ENCODE data around the gene CBLB.
"Not testable (repeated sequence)": the region's sequence is repeated elsewhere in the genome, so short reads cannot be mapped to it uniquely, and the experiment has no call there.

The CBLB gene

DNA sequence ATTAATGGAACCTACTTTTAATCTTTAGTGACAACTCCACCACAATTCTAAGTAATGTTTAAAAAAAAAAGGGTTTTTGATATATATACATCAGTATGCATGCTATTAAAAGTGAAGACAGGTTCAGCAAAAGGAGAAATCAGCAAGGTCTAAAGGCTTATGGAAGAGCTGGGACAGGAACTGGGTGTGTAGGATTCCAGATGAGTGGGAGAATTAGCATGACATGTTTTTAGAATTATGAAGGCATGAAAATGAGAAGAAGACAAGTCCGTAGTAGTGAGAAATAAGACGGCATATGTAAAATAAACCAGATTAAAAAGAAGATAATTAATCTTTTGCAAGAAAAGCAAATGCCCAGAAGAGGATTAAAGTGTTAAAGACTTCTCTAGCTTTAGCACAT, 52.0 kb downstream of the CBLB start:
- POLR2A ChIA-PET = interaction anchor here (0.6 kb wide), 1 partner anchor 37 kb away, joined by 6 read pairs; no protein-coding TSS in a partner anchor
- CTCF ChIA-PET = interaction anchor here (0.5 kb wide), 1 partner anchor 11 kb away, joined by 3 read pairs; no protein-coding TSS in a partner anchor
- Histone ChIP-seq H3K9me3 (ENCODE audit: control insufficient read depth, insufficient read depth, low read depth, low read length) (no peaks in the 10 kb centered on the region), H3K27ac (ENCODE audit: extremely low read depth, low read depth, low read length) (no peak overlapping the region), H3K36me3 (ENCODE audit: control insufficient read depth in 2 of 2, insufficient read depth in 1 of 2, low read length in 2 of 2) (no peaks in the 10 kb centered on the region), H3K4me1 (ENCODE audit: control insufficient read depth, insufficient read depth, low read length) (no peaks in the 10 kb centered on the region), H3K4me3 (ENCODE audit: low read depth, low read length) (no peak overlapping the region)
- TF ChIP-seq HOXC10 (CRISPR knock-in tag; IDR thresholded peaks at IDR 0.05) (no peak), ZNF416 (tag by site-specific recombination; IDR thresholded peaks at IDR 0.05) (no peak), ZNF621 (tag by site-specific recombination; IDR thresholded peaks at IDR 0.05) (no peak), ZBTB20 (tag by site-specific recombination; IDR thresholded peaks at IDR 0.05) (no peak), SP3 (tag by site-specific recombination; IDR thresholded peaks at IDR 0.05) (no peak), EGR2 (tag by site-specific recombination; IDR thresholded peaks at IDR 0.05; ENCODE audit: low read depth) (no peak), YY1 (tag by site-specific recombination; IDR thresholded peaks at IDR 0.05) (no peak), SCRT2 (tag by site-specific recombination; IDR thresholded peaks at IDR 0.05) (no peak), BCL11B (tag by site-specific recombination; IDR thresholded peaks at IDR 0.05; ENCODE audit: low read depth) (no peak), ZNF677 (tag by site-specific recombination; IDR thresholded peaks at IDR 0.05) (no peak)
- TF ChIP-seq, protein P1, sequence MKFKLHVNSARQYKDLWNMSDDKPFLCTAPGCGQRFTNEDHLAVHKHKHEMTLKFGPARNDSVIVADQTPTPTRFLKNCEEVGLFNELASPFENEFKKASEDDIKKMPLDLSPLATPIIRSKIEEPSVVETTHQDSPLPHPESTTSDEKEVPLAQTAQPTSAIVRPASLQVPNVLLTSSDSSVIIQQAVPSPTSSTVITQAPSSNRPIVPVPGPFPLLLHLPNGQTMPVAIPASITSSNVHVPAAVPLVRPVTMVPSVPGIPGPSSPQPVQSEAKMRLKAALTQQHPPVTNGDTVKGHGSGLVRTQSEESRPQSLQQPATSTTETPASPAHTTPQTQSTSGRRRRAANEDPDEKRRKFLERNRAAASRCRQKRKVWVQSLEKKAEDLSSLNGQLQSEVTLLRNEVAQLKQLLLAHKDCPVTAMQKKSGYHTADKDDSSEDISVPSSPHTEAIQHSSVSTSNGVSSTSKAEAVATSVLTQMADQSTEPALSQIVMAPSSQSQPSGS (tag by site-specific recombination; IDR thresholded peaks at IDR 0.05; ENCODE audit: low read depth) = no peak
- TF ChIP-seq, protein P2, sequence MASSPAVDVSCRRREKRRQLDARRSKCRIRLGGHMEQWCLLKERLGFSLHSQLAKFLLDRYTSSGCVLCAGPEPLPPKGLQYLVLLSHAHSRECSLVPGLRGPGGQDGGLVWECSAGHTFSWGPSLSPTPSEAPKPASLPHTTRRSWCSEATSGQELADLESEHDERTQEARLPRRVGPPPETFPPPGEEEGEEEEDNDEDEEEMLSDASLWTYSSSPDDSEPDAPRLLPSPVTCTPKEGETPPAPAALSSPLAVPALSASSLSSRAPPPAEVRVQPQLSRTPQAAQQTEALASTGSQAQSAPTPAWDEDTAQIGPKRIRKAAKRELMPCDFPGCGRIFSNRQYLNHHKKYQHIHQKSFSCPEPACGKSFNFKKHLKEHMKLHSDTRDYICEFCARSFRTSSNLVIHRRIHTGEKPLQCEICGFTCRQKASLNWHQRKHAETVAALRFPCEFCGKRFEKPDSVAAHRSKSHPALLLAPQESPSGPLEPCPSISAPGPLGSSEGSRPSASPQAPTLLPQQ (tag by site-specific recombination; IDR thresholded peaks at IDR 0.05) = no peak

DNA sequence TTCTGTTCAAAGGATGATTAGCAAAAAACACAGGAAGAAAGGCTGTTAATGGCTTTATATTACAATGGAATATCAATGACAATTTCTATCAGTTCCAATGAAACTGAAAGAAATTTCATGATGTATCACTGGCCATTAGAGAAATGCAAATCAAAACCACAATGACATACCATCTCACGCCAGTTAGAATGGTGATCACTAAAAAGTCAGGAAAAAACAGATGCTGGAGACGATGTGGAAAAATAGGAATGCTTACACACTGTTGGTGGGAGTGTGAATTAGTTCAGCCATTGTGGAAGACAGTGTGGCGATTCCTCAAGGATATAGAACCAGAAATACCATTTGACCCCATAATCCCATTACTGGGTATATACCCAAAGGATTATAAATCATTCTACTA, 53.5 kb downstream of the CBLB start:
- CTCF ChIA-PET; H3K4me3 ChIP-seq (ENCODE audit: low read depth, low read length); POLR2A ChIA-PET; H3K9me3 ChIP-seq (ENCODE audit: control insufficient read depth, insufficient read depth, low read depth, low read length); H3K27ac ChIP-seq (ENCODE audit: extremely low read depth, low read depth, low read length); H3K4me1 ChIP-seq (ENCODE audit: control insufficient read depth, insufficient read depth, low read length); H3K36me3 ChIP-seq (ENCODE audit: control insufficient read depth in 2 of 2, insufficient read depth in 1 of 2, low read length in 2 of 2): not testable (repeated sequence)

DNA sequence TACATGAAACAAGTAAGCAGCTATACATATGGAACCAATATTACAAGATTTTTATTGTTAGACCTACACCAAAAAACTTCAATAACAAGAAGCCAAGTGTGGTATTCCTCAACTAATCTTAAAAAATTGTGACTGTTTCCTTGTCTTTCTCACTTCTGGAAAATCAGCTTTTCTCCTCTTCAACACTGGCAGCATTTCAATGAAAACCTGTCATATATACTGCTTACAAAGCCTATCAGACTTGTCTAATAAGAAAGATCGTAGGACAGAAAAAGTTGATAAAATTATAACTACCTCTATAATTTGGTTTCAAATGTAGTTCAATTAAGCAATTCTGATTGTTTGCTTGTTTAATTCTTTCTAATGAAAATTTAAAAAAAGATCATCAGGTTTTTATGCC, 55.1 kb downstream of the CBLB start:
- TF ChIP-seq, protein P3, sequence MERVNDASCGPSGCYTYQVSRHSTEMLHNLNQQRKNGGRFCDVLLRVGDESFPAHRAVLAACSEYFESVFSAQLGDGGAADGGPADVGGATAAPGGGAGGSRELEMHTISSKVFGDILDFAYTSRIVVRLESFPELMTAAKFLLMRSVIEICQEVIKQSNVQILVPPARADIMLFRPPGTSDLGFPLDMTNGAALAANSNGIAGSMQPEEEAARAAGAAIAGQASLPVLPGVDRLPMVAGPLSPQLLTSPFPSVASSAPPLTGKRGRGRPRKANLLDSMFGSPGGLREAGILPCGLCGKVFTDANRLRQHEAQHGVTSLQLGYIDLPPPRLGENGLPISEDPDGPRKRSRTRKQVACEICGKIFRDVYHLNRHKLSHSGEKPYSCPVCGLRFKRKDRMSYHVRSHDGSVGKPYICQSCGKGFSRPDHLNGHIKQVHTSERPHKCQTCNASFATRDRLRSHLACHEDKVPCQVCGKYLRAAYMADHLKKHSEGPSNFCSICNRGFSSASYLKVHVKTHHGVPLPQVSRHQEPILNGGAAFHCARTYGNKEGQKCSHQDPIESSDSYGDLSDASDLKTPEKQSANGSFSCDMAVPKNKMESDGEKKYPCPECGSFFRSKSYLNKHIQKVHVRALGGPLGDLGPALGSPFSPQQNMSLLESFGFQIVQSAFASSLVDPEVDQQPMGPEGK (tag by site-specific recombination; IDR thresholded peaks at IDR 0.05) = no peak
- TF ChIP-seq ZNF560 (tag by site-specific recombination; IDR thresholded peaks at IDR 0.05; ENCODE audit: borderline replicate concordance) = no peak
- TF ChIP-seq ZNF23 (tag by site-specific recombination; IDR thresholded peaks at IDR 0.05; ENCODE audit: borderline replicate concordance) = no peak
- TF ChIP-seq, protein P4, sequence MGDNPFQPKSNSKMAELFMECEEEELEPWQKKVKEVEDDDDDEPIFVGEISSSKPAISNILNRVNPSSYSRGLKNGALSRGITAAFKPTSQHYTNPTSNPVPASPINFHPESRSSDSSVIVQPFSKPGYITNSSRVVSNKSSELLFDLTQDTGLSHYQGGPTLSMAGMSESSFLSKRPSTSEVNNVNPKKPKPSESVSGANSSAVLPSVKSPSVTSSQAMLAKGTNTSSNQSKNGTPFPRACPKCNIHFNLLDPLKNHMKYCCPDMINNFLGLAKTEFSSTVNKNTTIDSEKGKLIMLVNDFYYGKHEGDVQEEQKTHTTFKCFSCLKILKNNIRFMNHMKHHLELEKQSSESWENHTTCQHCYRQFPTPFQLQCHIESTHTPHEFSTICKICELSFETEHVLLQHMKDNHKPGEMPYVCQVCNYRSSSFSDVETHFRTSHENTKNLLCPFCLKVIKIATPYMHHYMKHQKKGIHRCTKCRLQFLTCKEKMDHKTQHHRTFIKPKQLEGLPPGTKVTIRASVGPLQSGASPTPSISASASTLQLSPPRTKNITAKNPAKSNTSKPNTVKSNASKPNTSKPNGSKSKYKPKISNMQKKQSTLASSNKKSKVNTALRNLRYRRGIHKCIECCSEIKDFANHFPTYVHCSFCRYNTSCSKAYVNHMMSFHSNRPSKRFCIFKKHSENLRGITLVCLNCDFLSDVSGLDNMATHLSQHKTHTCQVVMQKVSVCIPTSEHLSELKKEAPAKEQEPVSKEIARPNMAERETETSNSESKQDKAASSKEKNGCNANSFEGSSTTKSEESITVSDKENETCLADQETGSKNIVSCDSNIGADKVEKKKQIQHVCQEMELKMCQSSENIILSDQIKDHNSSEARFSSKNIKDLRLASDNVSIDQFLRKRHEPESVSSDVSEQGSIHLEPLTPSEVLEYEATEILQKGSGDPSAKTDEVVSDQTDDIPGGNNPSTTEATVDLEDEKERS (tag by site-specific recombination; IDR thresholded peaks at IDR 0.05) = no peak
- Histone ChIP-seq H3K27ac (ENCODE audit: extremely low read depth, low read depth, low read length) (no peak overlapping the region), H3K4me1 (ENCODE audit: control insufficient read depth, insufficient read depth, low read length) (no peaks in the 10 kb centered on the region; the same call in none of the 2 replicates), H3K9me3 (ENCODE audit: control insufficient read depth, insufficient read depth, low read depth, low read length) (no peaks in the 10 kb centered on the region), H3K36me3 (ENCODE audit: control insufficient read depth in 2 of 2, insufficient read depth in 1 of 2, low read length in 2 of 2) (no peaks in the 10 kb centered on the region), H3K4me3 (ENCODE audit: low read depth, low read length) (no peak overlapping the region)
- POLR2A ChIA-PET = no interaction called here
- CTCF ChIA-PET = interaction anchor here (0.6 kb wide), 1 partner anchor 17 kb away, joined by 3 read pairs; no protein-coding TSS in a partner anchor

Data from HEK293 (cell line).